ENCODE results near the gene CPT1A. TPM values are rescaled to one million over a fixed set of nuclear protein-coding genes. Genes with fewer than 3 reads are reported as not detected.
"Not testable (repeated sequence)": the region's sequence is repeated elsewhere in the genome, so short reads cannot be mapped to it uniquely, and the experiment has no call there.

The CPT1A gene
- 1.2 and 1.9 TPM in 2 replicates for total RNA-seq (2014; rRNA removed; shearing (Covaris generic))

GRCh38 chr11:68841718-68842426, at the start of gene CPT1A:
Gene CPT1A, minus strand, starts transcription at chr11:68841916. Its CDS starts 26,442 bp downstream, at chr11:68815474.
- no peak for DNase-seq (ENCODE audit: low spot score)
- in situ Hi-C loops (cut with HindIII; ENCODE audit: low sequenced_read_pairs): no loop called here

GRCh38 chr11:68890490-68891231, 48.9 kb upstream of the CPT1A start:
- no peak for DNase-seq (ENCODE audit: low spot score)
- in situ Hi-C loops (cut with HindIII; ENCODE audit: low sequenced_read_pairs): no loop called here

- no peak for DNase-seq (ENCODE audit: low spot score)
- in situ Hi-C loops (cut with HindIII; ENCODE audit: low sequenced_read_pairs): no loop called here
Measured at GRCh38 chr11:68889948-68890446, 48.3 kb upstream of the CPT1A start.

- DNase-seq (ENCODE audit: low spot score); in situ Hi-C loops (cut with HindIII; ENCODE audit: low sequenced_read_pairs): not testable (repeated sequence)
Measured at GRCh38 chr11:68884827-68885226, 43.1 kb upstream of the CPT1A start.

GRCh38 chr11:68882391-68882790, 40.7 kb upstream of the CPT1A start:
- no peak for DNase-seq (ENCODE audit: low spot score)
- in situ Hi-C loops (cut with HindIII; ENCODE audit: low sequenced_read_pairs): no loop called here

- in situ Hi-C loops (cut with HindIII; ENCODE audit: low sequenced_read_pairs): no loop called here
Measured at GRCh38 chr11:68881320-68881719, 39.6 kb upstream of the CPT1A start.

GRCh38 chr11:68880851-68881250, 39.1 kb upstream of the CPT1A start:
- in situ Hi-C loops (cut with HindIII; ENCODE audit: low sequenced_read_pairs): no loop called here
- DNase-seq (ENCODE audit: low spot score): no peak

More at GRCh38 chr11:68881320-68881719, 39.6 kb upstream of the CPT1A start:
- DNase-seq (ENCODE audit: low spot score): no peak

- in situ Hi-C loops (cut with HindIII; ENCODE audit: low sequenced_read_pairs): no loop called here
- no peak for DNase-seq (ENCODE audit: low spot score)
Measured at GRCh38 chr11:68878022-68878421, 36.3 kb upstream of the CPT1A start.

- DNase-seq (ENCODE audit: low spot score): no peak
- in situ Hi-C loops (cut with HindIII; ENCODE audit: low sequenced_read_pairs): no loop called here
Measured at GRCh38 chr11:68872216-68873003, 30.7 kb upstream of the CPT1A start.

GRCh38 chr11:68870470-68870869, 28.8 kb upstream of the CPT1A start:
- in situ Hi-C loops (cut with HindIII; ENCODE audit: low sequenced_read_pairs): no loop called here
- DNase-seq (ENCODE audit: low spot score): no peak

GRCh38 chr11:68868221-68868835, 26.6 kb upstream of the CPT1A start:
- in situ Hi-C loops (cut with HindIII; ENCODE audit: low sequenced_read_pairs): no loop called here
- no peak for DNase-seq (ENCODE audit: low spot score)

GRCh38 chr11:68867066-68867465, 25.4 kb upstream of the CPT1A start:
- in situ Hi-C loops (cut with HindIII; ENCODE audit: low sequenced_read_pairs): no loop called here
- no peak for DNase-seq (ENCODE audit: low spot score)

GRCh38 chr11:68865241-68865640, 23.5 kb upstream of the CPT1A start:
- no peak for DNase-seq (ENCODE audit: low spot score)

GRCh38 chr11:68863553-68864265, 22.0 kb upstream of the CPT1A start:
- DNase-seq (ENCODE audit: low spot score): no peak
- in situ Hi-C loops (cut with HindIII; ENCODE audit: low sequenced_read_pairs): no loop called here

More at GRCh38 chr11:68865241-68865640, 23.5 kb upstream of the CPT1A start:
- in situ Hi-C loops (cut with HindIII; ENCODE audit: low sequenced_read_pairs): no loop called here

- in situ Hi-C loops (cut with HindIII; ENCODE audit: low sequenced_read_pairs): no loop called here
Measured at GRCh38 chr11:68862421-68862820, 20.7 kb upstream of the CPT1A start.

GRCh38 chr11:68859123-68859522, 17.4 kb upstream of the CPT1A start:
- DNase-seq (ENCODE audit: low spot score): no peak
- in situ Hi-C loops (cut with HindIII; ENCODE audit: low sequenced_read_pairs): no loop called here

More at GRCh38 chr11:68862421-68862820, 20.7 kb upstream of the CPT1A start:
- DNase-seq (ENCODE audit: low spot score): no peak

GRCh38 chr11:68857037-68857586, 15.4 kb upstream of the CPT1A start:
- DNase-seq (ENCODE audit: low spot score): no peak
- in situ Hi-C loops (cut with HindIII; ENCODE audit: low sequenced_read_pairs): no loop called here

GRCh38 chr11:68856425-68857030, 14.8 kb upstream of the CPT1A start:
- DNase-seq (ENCODE audit: low spot score); in situ Hi-C loops (cut with HindIII; ENCODE audit: low sequenced_read_pairs): not testable (repeated sequence)
